DND-41 (cell line): ENCODE data around the gene CTXND1.

ENCODE experiments used
- CTCF ChIP-seq: IDR thresholded peaks from 2 replicates; pipeline ENCODE4 v1.5.1; 2012; ENCODE audit warnings: borderline replicate concordance, low read length, moderate library complexity, mild to moderate bottlenecking; ENCODE audit not compliant: poor library complexity, severe bottlenecking; ENCODE audit errors: extremely low read depth
- EZH2 ChIP-seq: IDR thresholded peaks from 3 replicates; pipeline ENCODE4 v1.6.1; 2012; ENCODE audit warnings: borderline replicate concordance, low read depth, mild to moderate bottlenecking, moderate library complexity, low read length, inconsistent platforms; ENCODE audit not compliant: severe bottlenecking

GRCh38 chr15:80179935-80180334 lies 72.1 kb downstream of the CTXND1 start:
- TF ChIP-seq CTCF (no peak), EZH2 (no peak)
